ENCODE measurements around the gene NEDD9.

NEDD9 gene

GRCh38 chr6:11214901-11215300 lies 17.6 kb downstream of the NEDD9 start:
- FAIRE-seq, result no peak

- FAIRE-seq, result no peak
These were observed 18.2 kb downstream of the NEDD9 start for GRCh38 chr6:11214084-11214833.

GRCh38 chr6:11213422-11214021 lies 18.9 kb downstream of the NEDD9 start:
- no peak for FAIRE-seq

DNA sequence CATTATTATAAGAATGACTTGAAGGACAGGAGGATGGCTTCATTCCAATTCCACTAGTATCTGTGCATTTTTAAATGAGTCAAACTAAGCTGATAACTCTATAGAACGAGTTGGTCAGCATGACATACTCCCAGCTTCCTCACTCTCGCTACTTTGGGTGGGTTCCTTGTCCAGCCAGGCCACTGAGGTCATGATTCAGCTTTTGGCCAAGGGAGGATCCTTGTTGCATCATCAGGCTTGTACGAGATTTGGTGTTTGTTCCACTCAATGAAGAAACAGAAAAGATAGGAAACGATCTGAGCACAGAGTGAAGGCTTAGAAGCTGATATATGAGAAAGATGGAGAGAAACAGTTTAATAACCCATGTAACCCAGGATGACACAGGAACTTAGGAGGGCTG lies 19.8 kb downstream of the NEDD9 start:
- no peak for FAIRE-seq

GRCh38 chr6:11211254-11211653 lies 21.2 kb downstream of the NEDD9 start:
- no peak for FAIRE-seq

DNA sequence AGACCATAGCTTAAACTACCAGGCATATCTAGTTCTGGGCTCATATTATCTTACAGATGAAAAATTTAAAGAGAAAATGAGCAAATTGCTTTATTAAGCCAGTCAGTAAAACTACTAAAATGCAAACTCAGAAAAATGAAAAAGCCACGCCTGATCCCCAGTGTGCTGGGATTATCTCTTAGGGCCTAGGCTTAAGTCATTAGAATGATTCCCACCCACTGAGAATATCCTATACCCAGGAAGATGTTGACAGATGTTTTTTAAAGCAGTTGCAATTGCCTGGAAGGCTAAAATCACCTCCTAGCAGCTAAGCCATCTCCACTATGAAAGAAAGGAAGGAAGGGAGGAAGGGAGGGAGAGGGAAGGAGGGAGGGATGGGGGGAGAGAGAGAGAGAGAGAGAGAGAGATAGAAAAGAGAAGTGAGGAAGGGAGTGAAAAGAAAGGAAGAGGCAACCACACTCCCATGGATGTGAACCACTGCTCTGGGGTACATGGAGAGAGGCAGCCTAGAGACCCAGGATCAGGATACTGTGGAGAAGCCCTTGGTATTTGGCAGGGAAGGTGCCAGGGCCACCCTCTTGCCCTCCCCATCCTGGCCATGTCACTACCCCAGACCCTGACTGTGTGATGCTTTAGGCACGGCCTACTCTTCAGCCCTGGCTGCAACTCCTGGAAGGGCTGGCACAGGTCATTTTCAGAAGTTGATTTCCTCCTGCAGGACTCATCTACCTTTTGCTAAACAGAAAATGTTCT lies 21.9 kb downstream of the NEDD9 start:
- no peak for FAIRE-seq

GRCh38 chr6:11209906-11210305 lies 22.6 kb downstream of the NEDD9 start:
- no peak for FAIRE-seq

GRCh38 chr6:11209369-11209768 lies 23.1 kb downstream of the NEDD9 start:
- FAIRE-seq, result no peak

DNA sequence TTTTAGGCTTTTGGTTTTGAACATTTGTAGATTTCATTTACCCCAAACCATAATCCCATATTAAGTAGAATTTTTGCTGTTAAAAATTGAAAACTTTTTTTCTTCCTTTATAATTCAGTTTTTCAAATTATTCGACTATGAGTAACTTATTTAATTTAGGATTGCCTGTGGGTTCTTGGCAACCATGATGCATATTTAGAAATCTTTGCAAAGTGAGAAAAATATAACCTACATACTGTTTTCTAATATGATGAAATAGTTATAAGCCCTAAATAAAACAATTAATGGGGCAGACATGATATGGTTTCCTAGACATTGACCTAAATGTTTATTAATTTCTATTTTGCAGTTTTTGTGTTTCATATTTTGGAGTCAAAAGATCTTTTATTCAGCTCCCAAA lies 23.6 kb downstream of the NEDD9 start:
- no peak for FAIRE-seq

- FAIRE-seq, result no peak
These were observed 24.2 kb downstream of the NEDD9 start for GRCh38 chr6:11208267-11208666.

DNA sequence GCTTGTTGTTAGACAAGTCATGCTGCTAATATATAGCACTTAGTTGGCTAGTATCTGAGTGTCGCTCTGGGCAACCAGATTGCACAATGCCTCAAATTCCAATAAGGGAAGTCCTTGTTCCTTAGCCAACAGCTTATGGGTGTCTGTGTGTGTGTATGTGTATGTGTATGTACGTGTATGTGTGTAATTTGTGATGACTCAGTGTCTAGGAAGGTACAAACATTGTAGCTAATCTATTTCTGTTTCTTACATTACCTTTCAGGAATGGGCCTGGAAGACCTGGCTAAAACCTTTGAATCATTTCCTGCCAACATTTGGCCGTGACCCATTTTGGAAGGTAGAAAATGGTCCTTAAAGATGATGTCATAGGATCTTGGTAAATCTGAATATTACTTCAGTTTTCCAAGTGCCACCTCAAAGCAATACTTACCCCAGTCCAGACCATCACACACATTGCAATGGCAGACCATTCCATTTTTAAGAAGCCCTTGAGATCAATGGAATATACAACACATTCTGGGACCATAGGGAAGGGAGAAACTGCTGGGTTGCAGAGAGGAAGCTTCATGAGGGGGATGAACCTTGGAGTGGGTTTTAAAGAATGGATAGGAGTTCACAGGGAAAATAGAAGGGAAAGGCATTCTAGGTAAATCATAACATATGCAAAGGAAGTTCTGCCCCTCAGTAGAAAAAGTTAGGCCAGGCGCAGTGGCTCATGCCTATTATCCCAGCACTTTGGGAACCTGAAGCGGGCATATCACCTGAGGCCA lies 25.1 kb downstream of the NEDD9 start:
- FAIRE-seq, result no peak

GRCh38 chr6:11206576-11206975 lies 25.9 kb downstream of the NEDD9 start:
- FAIRE-seq, result no peak

- FAIRE-seq, result no peak
These were observed 27.6 kb downstream of the NEDD9 start for GRCh38 chr6:11204794-11205366.

DNA sequence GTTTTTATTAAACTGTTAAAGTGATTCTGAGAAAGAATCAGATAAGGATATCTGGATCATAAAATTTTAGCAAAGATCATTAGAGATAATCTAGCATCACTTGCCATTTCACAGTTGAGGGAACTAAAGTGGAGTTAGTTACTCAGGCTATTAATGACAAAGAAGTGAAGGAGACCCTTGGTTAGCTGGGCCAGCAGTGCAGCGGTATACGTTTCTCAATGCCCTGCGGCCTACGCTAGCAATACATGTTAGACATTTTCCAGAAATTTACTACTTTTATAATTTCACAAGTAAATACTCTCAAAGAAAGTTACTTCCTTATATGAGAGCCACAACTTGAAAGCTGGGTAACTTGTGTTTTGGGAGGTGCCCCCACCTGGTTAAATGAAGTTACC lies 28.5 kb downstream of the NEDD9 start:
- no peak for FAIRE-seq

DNA sequence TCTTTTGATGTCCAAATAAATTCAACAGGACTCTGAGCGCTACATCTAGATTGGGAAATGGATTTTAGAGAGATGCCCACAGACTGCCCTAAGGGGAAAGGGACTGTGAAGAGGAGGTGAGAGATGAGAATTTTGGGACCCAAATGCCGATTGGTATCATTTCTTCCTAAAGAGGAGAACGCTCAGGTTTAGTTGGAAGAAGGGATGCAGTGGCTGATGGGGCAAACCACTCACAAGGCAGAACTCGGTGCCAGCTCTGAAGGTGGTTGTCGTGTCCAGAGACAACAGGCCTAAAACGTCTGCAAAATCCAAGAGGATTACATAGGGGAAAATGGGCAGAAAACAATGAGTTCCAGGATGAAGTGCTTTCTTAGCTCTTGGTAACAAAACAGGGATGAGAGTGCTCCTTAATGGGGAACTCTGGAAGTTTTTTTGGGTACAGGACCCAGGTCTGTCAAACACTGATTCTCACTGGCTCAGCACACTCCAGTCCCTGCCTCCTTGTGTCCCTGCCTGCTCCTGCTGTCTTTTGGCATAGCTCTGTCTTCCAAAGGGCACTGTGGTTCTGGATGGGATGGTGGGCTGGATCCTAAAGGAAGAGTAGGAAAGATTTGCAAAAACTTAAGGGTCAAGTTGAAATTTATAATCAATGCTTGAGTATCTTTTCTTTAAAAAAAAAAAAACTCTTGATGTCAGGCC lies 29.0 kb downstream of the NEDD9 start:
- FAIRE-seq, result no peak

- FAIRE-seq, result no peak
These were observed 29.8 kb downstream of the NEDD9 start for GRCh38 chr6:11202513-11203305.

DNA sequence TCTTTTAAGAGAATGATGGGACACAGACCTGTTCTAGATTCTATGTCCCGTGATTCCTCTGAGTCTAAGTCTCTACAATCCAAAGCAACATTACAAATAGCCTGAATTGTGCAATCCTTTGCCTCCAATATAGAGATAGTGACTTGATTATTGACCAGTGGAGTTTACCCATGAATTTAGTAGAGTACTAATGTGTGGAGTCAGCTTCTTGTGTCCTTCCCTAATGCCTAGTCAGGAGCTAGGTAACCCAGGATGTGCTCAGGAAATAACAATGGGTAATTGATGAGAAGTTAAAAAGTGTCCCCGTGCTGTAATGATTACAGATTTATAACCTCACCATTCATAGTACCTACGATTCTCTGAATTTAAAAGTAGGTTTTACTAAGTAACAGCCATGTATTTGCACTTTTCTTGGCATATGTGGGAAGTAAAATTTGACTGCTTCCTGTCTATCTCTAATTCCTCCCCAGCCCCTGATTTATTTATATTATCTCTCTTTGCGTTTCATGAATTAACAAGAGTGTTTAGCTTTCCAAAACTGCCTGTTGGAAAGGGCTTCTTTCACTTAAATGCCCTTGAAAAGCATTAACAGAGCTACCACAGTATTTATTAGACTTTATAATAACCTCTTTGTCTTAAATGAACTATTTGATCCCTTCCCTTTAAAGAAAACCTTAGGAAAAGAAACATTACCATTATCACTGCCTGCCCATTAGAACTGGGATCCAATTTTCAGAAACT lies 30.5 kb downstream of the NEDD9 start:
- no peak for FAIRE-seq

GRCh38 chr6:11201015-11201414 lies 31.5 kb downstream of the NEDD9 start:
- no peak for FAIRE-seq

DNA sequence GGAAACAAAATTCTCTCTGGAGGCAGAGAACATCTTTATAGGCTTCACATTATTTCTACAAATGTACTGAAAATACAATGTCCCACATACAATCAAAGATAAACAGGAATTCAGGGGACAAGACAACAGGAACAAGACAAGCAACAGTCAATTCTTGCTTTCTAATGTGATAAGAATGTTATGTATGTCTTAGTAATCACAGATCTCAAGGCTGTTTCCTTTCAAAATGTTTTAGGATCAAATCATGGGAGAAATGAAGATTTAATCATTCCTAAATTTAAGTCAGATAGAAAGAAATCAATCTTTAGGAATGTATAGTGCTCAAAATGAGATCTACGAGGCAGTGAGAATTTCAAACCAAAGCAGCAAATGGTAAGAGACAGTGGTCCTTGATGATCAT lies 32.1 kb downstream of the NEDD9 start:
- no peak for FAIRE-seq

Data from TTC549 (cell line).